Heart left ventricle (tissue), 13 donors: ENCODE data around the gene NXPE3.

ENCODE experiments used
- CTCF ChIP-seq, 12 donors: fragments of 200-600 bp; sonication (generic) in 4 of 12; IDR thresholded peaks; one replicate each; pipeline versions ENCODE4 v1.5.0 to v1.8.0; 2018 to 2022; ENCODE audit warnings: antibody characterized with exemption in 12 of 12, mild to moderate bottlenecking in 5 of 12
- POLR2A ChIP-seq, 2 donors: fragments of 450-650 bp; IDR thresholded peaks; one replicate each; pipeline ENCODE4 v1.6.1; 2017; ENCODE audit warnings: antibody characterized with exemption in 2 of 2, mild to moderate bottlenecking in 2 of 2, moderate library complexity in 2 of 2
- donor health status: ischemic (EF 13 %, LVEDD 7.1; RV severe dilation, severe dysfunction).
- donor health status: DM: no; HTN: yes; CAD: no.
- donor health status: DM: no; HTN: no; CAD: no.
- donor health status: ischemic (EF 25% LVEDD 6.9; RV normal size, moderate dysfunction).
- donor health status: ischemic (EF 25% LVEDD 5.7; RV mildly dilated, moderate dysfunction).
- donor health status: ischemic (EF 35%, LVEDD 5.7; RV mildly dilated, moderate dysfunction).
- donor health status: nonischemic (EF 11% LVEDD 7.7; RV severe dilation, severe dysfunction).
- donor health status: DM: yes; HTN: yes; CAD: no.
- donor health status: PGD.
- donor health status: ischemic (EF 29% LVEDD 5.4; RV normal size, mild dysfunction).
- donor health status: nonischemic (EF 23%, LVEDD 6.1; RV moderate dilation, normal function).

- TF ChIP-seq CTCF (IDR thresholded peaks at IDR 0.05) (no peak), POLR2A (IDR thresholded peaks at IDR 0.05) (no peak)
Measured at GRCh38 chr3:101732240-101732641, 46.8 kb upstream of the NXPE3 start.
